IMR-90 (cell line): ENCODE measurements around the gene MAPRE2.

Experiments
- CHD1 ChIP-seq: IDR thresholded peaks from 2 replicates; pipeline ENCODE4 v1.6.1; 2012; ENCODE audit warnings: low read depth, low read length, improper control_type of control experiment
- CTCF ChIP-seq: conservative IDR thresholded peaks from 2 replicates; pipeline ENCODE4 v1.5.1; 2012; ENCODE audit warnings: mild to moderate bottlenecking, low read depth, low read length, improper control_type of control experiment
- MAZ ChIP-seq: IDR thresholded peaks from 2 replicates; pipeline ENCODE4 v1.6.1; 2012; ENCODE audit warnings: low read depth, mild to moderate bottlenecking, low read length, improper control_type of control experiment, moderate library complexity, borderline replicate concordance
- POLR2A ChIP-seq: IDR thresholded peaks from 2 replicates; pipeline ENCODE4 v1.6.1; 2012; ENCODE audit warnings: mild to moderate bottlenecking, low read depth, low read length
- SMC3 ChIP-seq: fragments of 150-350 bp; IDR thresholded peaks from 2 replicates; pipeline ENCODE4 v1.6.1; 2016; ENCODE audit warnings: low read depth, mild to moderate bottlenecking, antibody characterized with exemption, low read length, moderate library complexity

GRCh38 chr18:35055105-35055504 is 13.9 kb downstream of the MAPRE2 start:
- TF ChIP-seq POLR2A (no peak), CTCF (no peak), MAZ (no peak), CHD1 (no peak), SMC3 (no peak)
